Measurements from ENCODE around the gene OGA. TPM values are rescaled to one million over a fixed set of nuclear protein-coding genes. Genes with fewer than 3 reads are reported as not detected.

The OGA gene
- total and polyA plus RNA-seq, 2 of the 8 experiments (the other 6 are each of a cell fraction or from before 2014, with no cell fraction given), result 31.2 to 107 TPM

GRCh38 chr10:101780187-101780817, 37.9 kb downstream of the OGA start (continued):
- no peak for TF ChIP-seq KDM1A (IDR thresholded peaks at IDR 0.05; ENCODE audit: borderline replicate concordance, low read length)

Data from H1 (cell line).